Endothelial cell of umbilical vein (primary cell): ENCODE measurements around the gene FBLIM1. TPM values are rescaled to one million over a fixed set of nuclear protein-coding genes. Genes with fewer than 3 reads are reported as not detected.

Experiments
- BruUV-seq: library from RNA; stranded (reverse); fragments of 400-500 nt; replicated peaks from 2 replicates; lab custom pipeline; 2021; lab: Mats Ljungman, UMichigan
- CTCF ChIA-PET: fragments of 300-600, 350-600 bp; sonication (Branson Sonifier 250); formaldehyde crosslinking; loops from one replicate; lab custom pipeline; 2021; ENCODE audit warnings: antibody characterized with exemption, inconsistent platforms; lab: Charles Lee
- POLR2A ChIA-PET: fragments of 300-600, 350-600 bp; sonication (Branson Sonifier 250); formaldehyde crosslinking; loops from one replicate; lab custom pipeline; 2021; ENCODE audit warnings: antibody characterized with exemption, inconsistent platforms; lab: Charles Lee
- DNase-seq: peaks from one replicate; pipeline ENCODE4 v3.0.0-alpha.2; 2011; ENCODE audit warnings: low read depth, low spot score
- FAIRE-seq: peaks from 2 replicates; lab custom pipeline; 2011; peaks lifted over from hg19 to GRCh38; lab: Jason Lieb, UNC
- H2AFZ ChIP-seq: 2 replicates; pipeline ENCODE4 v1.6.0; 2012; ENCODE audit warnings: low read depth, low read length, control low read depth, inconsistent platforms
- H3K27ac ChIP-seq: 2 replicates; pipeline ENCODE4 v1.5.1; 2011; ENCODE audit warnings: low read depth, mild to moderate bottlenecking, control low read depth, low read length, moderate library complexity; ENCODE audit not compliant: insufficient read depth
- H3K27me3 ChIP-seq, 2 experiments: 2 replicates each; pipeline versions ENCODE4 v1.6.0 to v1.6.1; 2011; ENCODE audit warnings: low read length in 2 of 2, mixed read lengths in 1 of 2; ENCODE audit not compliant: control insufficient read depth in 2 of 2, insufficient read depth in 2 of 2
- H3K36me3 ChIP-seq, 2 experiments: 2 replicates in 1 of 2; 3 replicates in 1 of 2; pipeline ENCODE4 v1.5.1; 2011; ENCODE audit warnings: low read length in 2 of 2, mild to moderate bottlenecking in 1 of 2, moderate library complexity in 1 of 2; ENCODE audit not compliant: control insufficient read depth in 2 of 2, insufficient read depth in 2 of 2; ENCODE audit errors: extremely low read depth in 1 of 2
- H3K4me1 ChIP-seq: 3 replicates; pipeline ENCODE4 v1.5.1; 2011; ENCODE audit warnings: mild to moderate bottlenecking, low read length; ENCODE audit not compliant: control insufficient read depth, insufficient read depth; ENCODE audit errors: extremely low read depth
- H3K4me2 ChIP-seq: 2 replicates; pipeline ENCODE4 v1.6.1; 2011; ENCODE audit warnings: low read length, control low read depth, mixed read lengths; ENCODE audit not compliant: insufficient read depth
- H3K4me3 ChIP-seq, 3 experiments: fragments of 200-600 bp in 1 of 3; sonication (generic), shearing (Covaris generic) in 1 of 3; replicated peaks in 1 of 3; 2 replicates each; pipeline ENCODE4 v1.5.1; 2011 to 2016; ENCODE audit warnings: control low read depth in 3 of 3, low read length in 3 of 3, mild to moderate bottlenecking in 2 of 3, inconsistent platforms in 1 of 3, low read depth in 1 of 3, moderate library complexity in 1 of 3; ENCODE audit not compliant: insufficient read depth in 1 of 3
- H3K79me2 ChIP-seq: 2 replicates; pipeline ENCODE4 v1.6.0; 2012; ENCODE audit warnings: low read length, inconsistent platforms; ENCODE audit not compliant: control insufficient read depth, insufficient read depth
- H3K9ac ChIP-seq: replicated peaks from 2 replicates; pipeline ENCODE3; 2011; ENCODE audit warnings: low read length, control low read depth; ENCODE audit not compliant: insufficient read depth; ENCODE audit errors: extremely low read depth
- H3K9me1 ChIP-seq: replicated peaks from 3 replicates; pipeline ENCODE4 v1.6.0; 2011; ENCODE audit warnings: mild to moderate bottlenecking, low read length; ENCODE audit not compliant: control insufficient read depth, insufficient read depth; ENCODE audit errors: extremely low read depth
- H3K9me3 ChIP-seq: replicated peaks from 2 replicates; pipeline ENCODE4 v1.5.1; 2012; ENCODE audit warnings: low read length, inconsistent platforms; ENCODE audit not compliant: control insufficient read depth, insufficient read depth
- H4K20me1 ChIP-seq: replicated peaks from 2 replicates; pipeline ENCODE3; 2011; ENCODE audit warnings: mild to moderate bottlenecking, low read length; ENCODE audit not compliant: control insufficient read depth, insufficient read depth; ENCODE audit errors: extremely low read depth
- EZH2 ChIP-seq: IDR thresholded peaks from 2 replicates; pipeline ENCODE4 v1.6.1; 2012; ENCODE audit warnings: borderline replicate concordance, low read depth, mild to moderate bottlenecking, moderate library complexity, low read length, inconsistent platforms; ENCODE audit not compliant: severe bottlenecking
- FOS ChIP-seq: IDR thresholded peaks from 2 replicates; pipeline ENCODE4 v1.6.1; 2011; ENCODE audit warnings: mild to moderate bottlenecking, low read length, moderate library complexity, borderline replicate concordance; ENCODE audit not compliant: insufficient read depth
- GATA2 ChIP-seq: IDR thresholded peaks from 2 replicates; pipeline ENCODE4 v1.7.0; 2011; ENCODE audit warnings: low read depth, mild to moderate bottlenecking, moderate library complexity, mixed read lengths, low read length; ENCODE audit not compliant: insufficient read length, insufficient read depth
- JUN ChIP-seq: IDR thresholded peaks from 2 replicates; pipeline ENCODE4 v1.6.1; 2011; ENCODE audit warnings: borderline replicate concordance, low read depth; ENCODE audit not compliant: insufficient read length, insufficient read depth
- MYC ChIP-seq: IDR thresholded peaks from one replicate; pipeline ENCODE4 v1.6.1; 2011; ENCODE audit warnings: mild to moderate bottlenecking, low read depth, low read length
- POLR2A ChIP-seq: IDR thresholded peaks from 2 replicates; pipeline ENCODE4 v1.6.1; 2012; ENCODE audit warnings: low read depth, mild to moderate bottlenecking, control low read depth, low read length
- POLR2AphosphoS5 ChIP-seq: IDR thresholded peaks from 2 replicates; pipeline ENCODE4 v1.6.1; 2012; ENCODE audit warnings: low read depth, mild to moderate bottlenecking, control low read depth, low read length, moderate library complexity; ENCODE audit not compliant: insufficient read depth
- dilution Hi-C: fragments of 300-500 bp; cut with MboI; formaldehyde crosslinking; loops from one replicate; pipeline ENCODE4 v1.15.0; 2019; ENCODE audit warnings: low sequenced_read_pairs; ENCODE audit not compliant: extremely low pct_ligation_motif_present
- intact Hi-C: fragments of 100-400 bp; cut with micrococcal nuclease; formaldehyde crosslinking; loops from one replicate; pipeline ENCODE4 v1.10.0; 2022
- polyA plus RNA-seq, 4 experiments: library from polyadenylated mRNA; depleted of rRNA in 3 of 4; stranded (reverse) in 3 of 4; unstranded in 1 of 4; fragments of >200 nt; gene quantifications; 2 replicates each; pipeline versions ENCODE4 v1.2.1 to v1.2.3, GENCODE V29; 2011 to 2012; ENCODE audit warnings: missing spikeins in 1 of 4
- total RNA-seq: library from RNA; stranded (reverse); gene quantifications from 2 replicates; pipeline ENCODE4 v1.2.3, GENCODE V29; 2021
- TF ChIP-seq, protein P1 (sequence below): IDR thresholded peaks from 2 replicates; pipeline ENCODE4 v1.6.1; 2011; ENCODE audit not compliant: insufficient read depth, insufficient read length
- TF ChIP-seq, protein P2 (sequence below), 2 donors: IDR thresholded peaks; 1 replicate in 1 of 2; 2 replicates in 1 of 2; pipeline ENCODE4 v1.5.1; 2011; ENCODE audit warnings: low read length in 2 of 2, mild to moderate bottlenecking in 2 of 2, moderate library complexity in 2 of 2, control low read depth in 1 of 2, inconsistent platforms in 1 of 2, low read depth in 1 of 2; ENCODE audit not compliant: insufficient read depth in 1 of 2; ENCODE audit errors: extremely low read depth in 1 of 2

The FBLIM1 gene
- total and polyA plus RNA-seq, 2 donors (not counting 3 experiments of a cell fraction or from before 2014, with no cell fraction given): 363 to 414 TPM

GRCh38 chr1:15709226-15709625, 49.4 kb upstream of the FBLIM1 start:
- Histone ChIP-seq H3K36me3 (peaks cover 0 to 4% of the 10 kb centered on the region in 2 experiments), H3K27me3 (no peaks in the 10 kb centered on the region), H3K9me3 (no peaks in the 10 kb centered on the region), H3K9ac (no peak overlapping the region), H3K79me2 (peaks cover 18% of the 10 kb centered on the region), H4K20me1 (peaks cover 2% of the 10 kb centered on the region), H3K27ac (no peak overlapping the region), H3K4me3 (no peak overlapping the region), H3K4me2 (no peak overlapping the region), H3K4me1 (no peaks in the 10 kb centered on the region), H2AFZ (no peak overlapping the region), H3K9me1 (no peaks in the 10 kb centered on the region)
- no TSS peak for BruUV-seq
- ChIA-PET CTCF (no interaction called here), POLR2A (no interaction called here)
- no peak for DNase-seq
- intact Hi-C loops: no loop called here
- dilution Hi-C loops: no loop called here
- TF ChIP-seq JUN: no peak
- TF ChIP-seq POLR2A: no peak
- TF ChIP-seq, protein P1, sequence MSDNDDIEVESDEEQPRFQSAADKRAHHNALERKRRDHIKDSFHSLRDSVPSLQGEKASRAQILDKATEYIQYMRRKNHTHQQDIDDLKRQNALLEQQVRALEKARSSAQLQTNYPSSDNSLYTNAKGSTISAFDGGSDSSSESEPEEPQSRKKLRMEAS: no peak
- no peak for TF ChIP-seq POLR2AphosphoS5
- TF ChIP-seq EZH2: no peak
- no peak for TF ChIP-seq MYC
- no peak for TF ChIP-seq GATA2
- TF ChIP-seq, protein P2, sequence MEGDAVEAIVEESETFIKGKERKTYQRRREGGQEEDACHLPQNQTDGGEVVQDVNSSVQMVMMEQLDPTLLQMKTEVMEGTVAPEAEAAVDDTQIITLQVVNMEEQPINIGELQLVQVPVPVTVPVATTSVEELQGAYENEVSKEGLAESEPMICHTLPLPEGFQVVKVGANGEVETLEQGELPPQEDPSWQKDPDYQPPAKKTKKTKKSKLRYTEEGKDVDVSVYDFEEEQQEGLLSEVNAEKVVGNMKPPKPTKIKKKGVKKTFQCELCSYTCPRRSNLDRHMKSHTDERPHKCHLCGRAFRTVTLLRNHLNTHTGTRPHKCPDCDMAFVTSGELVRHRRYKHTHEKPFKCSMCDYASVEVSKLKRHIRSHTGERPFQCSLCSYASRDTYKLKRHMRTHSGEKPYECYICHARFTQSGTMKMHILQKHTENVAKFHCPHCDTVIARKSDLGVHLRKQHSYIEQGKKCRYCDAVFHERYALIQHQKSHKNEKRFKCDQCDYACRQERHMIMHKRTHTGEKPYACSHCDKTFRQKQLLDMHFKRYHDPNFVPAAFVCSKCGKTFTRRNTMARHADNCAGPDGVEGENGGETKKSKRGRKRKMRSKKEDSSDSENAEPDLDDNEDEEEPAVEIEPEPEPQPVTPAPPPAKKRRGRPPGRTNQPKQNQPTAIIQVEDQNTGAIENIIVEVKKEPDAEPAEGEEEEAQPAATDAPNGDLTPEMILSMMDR (IDR thresholded peaks at IDR 0.05; ENCODE audit: extremely low read depth in 1 of 2, insufficient read depth in 1 of 2, low read depth in 1 of 2, low read length in 2 of 2): no peak
- no peak for TF ChIP-seq FOS
- no peak for FAIRE-seq
